ENCODE results near the gene SPDYE2B.
"Not testable (repeated sequence)": the region's sequence is repeated elsewhere in the genome, so short reads cannot be mapped to it uniquely, and the experiment has no call there.

SPDYE2B gene

GRCh38 chr7:102649924-102650323 is at the start of gene SPDYE2B:
Gene SPDYE2B (plus strand): TSS chr7:102650319. CDS start chr7:102652349, 2,030 bp downstream.
- not testable (repeated sequence) for DNase-seq

- not testable (repeated sequence) for DNase-seq
Observed at GRCh38 chr7:102602317-102602716, 47.8 kb upstream of the SPDYE2B start.

GRCh38 chr7:102604431-102605145 is 45.5 kb upstream of the SPDYE2B start:
- not testable (repeated sequence) for DNase-seq

GRCh38 chr7:102606848-102607247 is 43.3 kb upstream of the SPDYE2B start:
- DNase-seq = not testable (repeated sequence)

GRCh38 chr7:102609734-102610133 is 40.4 kb upstream of the SPDYE2B start:
- DNase-seq = not testable (repeated sequence)

- not testable (repeated sequence) for DNase-seq
Observed at GRCh38 chr7:102610441-102610840, 39.7 kb upstream of the SPDYE2B start.

- not testable (repeated sequence) for DNase-seq
Observed at GRCh38 chr7:102611013-102611674, 39.0 kb upstream of the SPDYE2B start.

GRCh38 chr7:102611675-102612325 is 38.3 kb upstream of the SPDYE2B start:
- DNase-seq = not testable (repeated sequence)

- DNase-seq = not testable (repeated sequence)
Observed at GRCh38 chr7:102613575-102614345, 36.4 kb upstream of the SPDYE2B start.

GRCh38 chr7:102614346-102614697 is 35.8 kb upstream of the SPDYE2B start:
- not testable (repeated sequence) for DNase-seq

GRCh38 chr7:102614873-102615272 is 35.2 kb upstream of the SPDYE2B start:
- not testable (repeated sequence) for DNase-seq

- DNase-seq = not testable (repeated sequence)
Observed at GRCh38 chr7:102615930-102616329, 34.2 kb upstream of the SPDYE2B start.

GRCh38 chr7:102616507-102617125 is 33.5 kb upstream of the SPDYE2B start, which contains the start of gene RASA4:
Gene RASA4 (minus strand): TSS chr7:102616756. CDS start chr7:102616689, 67 bp downstream.
- DNase-seq = not testable (repeated sequence)

GRCh38 chr7:102618122-102618521 is 32.0 kb upstream of the SPDYE2B start:
- not testable (repeated sequence) for DNase-seq

- not testable (repeated sequence) for DNase-seq
Observed at GRCh38 chr7:102627271-102627904, 22.7 kb upstream of the SPDYE2B start.

- not testable (repeated sequence) for DNase-seq
Observed at GRCh38 chr7:102630622-102631021, 19.5 kb upstream of the SPDYE2B start.

- not testable (repeated sequence) for DNase-seq
Observed at GRCh38 chr7:102634299-102634698, 15.8 kb upstream of the SPDYE2B start.

- not testable (repeated sequence) for DNase-seq
Observed at GRCh38 chr7:102635354-102635753, 14.8 kb upstream of the SPDYE2B start.

- not testable (repeated sequence) for DNase-seq
Observed at GRCh38 chr7:102636956-102637355, 13.2 kb upstream of the SPDYE2B start.

GRCh38 chr7:102638848-102639247 is 11.3 kb upstream of the SPDYE2B start:
- not testable (repeated sequence) for DNase-seq

GRCh38 chr7:102642691-102643090 is 7.4 kb upstream of the SPDYE2B start, which contains the start of gene UPK3BL1:
Gene UPK3BL1 (minus strand): TSS chr7:102642791. CDS start chr7:102642741, 50 bp downstream.
- DNase-seq = not testable (repeated sequence)

Measured in midbrain (tissue), 1 donor.